K562 (cell line): Measurements from ENCODE around the gene FREM1. TPM values are rescaled to one million over a fixed set of nuclear protein-coding genes. Genes with fewer than 3 reads are reported as not detected.

Experiments used
- ATAC-seq: fragments of 200-7000 bp; cut with Tn5 transposase; 3 replicates; pipeline ENCODE4 v1.9.1; 2020; ENCODE audit warnings: moderate library complexity
- BruUV-seq: library from RNA; stranded (reverse); fragments of 400-500 nt; replicated peaks from 2 replicates; lab custom pipeline; 2021; lab: Mats Ljungman, UMichigan
- CTCF ChIA-PET: fragments of 300-600 bp; formaldehyde crosslinking; extraction: SDS; loops from one replicate; lab custom pipeline; 2021; ENCODE audit warnings: low intra/inter-chr PET ratio; lab: Yijun Ruan, JAX
- POLR2A ChIA-PET: fragments of 300-600, 350-650 bp; sonication (Branson Sonifier 250); formaldehyde crosslinking; extraction: SDS; loops from one replicate; lab custom pipeline; 2021; ENCODE audit warnings: antibody characterized with exemption, inconsistent platforms; lab: Yijun Ruan, JAX
- DNase-seq, 4 experiments: peaks; one replicate each; pipeline versions ENCODE4 v3.0.0 to v3.0.0-alpha.2; 2011 to 2018; ENCODE audit warnings: low spot score in 3 of 4, mixed read lengths in 3 of 4; ENCODE audit errors: extremely low read depth in 1 of 4
- FAIRE-seq: peaks from 2 replicates; lab custom pipeline; 2011; peaks lifted over from hg19 to GRCh38; lab: Jason Lieb, UNC
- H2AFZ ChIP-seq: 2 replicates; pipeline ENCODE4 v1.6.0; 2011; ENCODE audit warnings: low read depth, low read length, control low read depth, inconsistent platforms
- H3K27ac ChIP-seq: fragments of 200-600 bp; 3 replicates; pipeline ENCODE4 v1.8.0; 2011; ENCODE audit warnings: low read depth, mild to moderate bottlenecking, control low read depth, inconsistent platforms, low read length, moderate library complexity, mixed read lengths; ENCODE audit errors: extremely low read depth
- H3K27me3 ChIP-seq, 2 experiments: fragments of 300-600 bp in 1 of 2; 2 replicates in 1 of 2; 3 replicates in 1 of 2; pipeline versions ENCODE4 v1.6.0 to v1.8.0; 2011; ENCODE audit warnings: inconsistent platforms in 2 of 2, low read length in 2 of 2, mild to moderate bottlenecking in 1 of 2, mixed read lengths in 1 of 2, moderate library complexity in 1 of 2; ENCODE audit not compliant: control insufficient read depth in 2 of 2, insufficient read depth in 2 of 2
- H3K36me3 ChIP-seq: fragments of 300-600 bp; 3 replicates; pipeline ENCODE4 v1.8.0; 2011; ENCODE audit warnings: mild to moderate bottlenecking, low read length, inconsistent platforms; ENCODE audit not compliant: control insufficient read depth, insufficient read depth
- H3K4me1 ChIP-seq, 2 experiments: fragments of 200-600 bp in 1 of 2; replicated peaks in 1 of 2; 2 replicates in 1 of 2; 3 replicates in 1 of 2; pipeline versions ENCODE4 v1.5.1 to v1.8.0; 2011; ENCODE audit warnings: inconsistent platforms in 2 of 2, low read length in 2 of 2, mild to moderate bottlenecking in 1 of 2, mixed read lengths in 1 of 2, moderate library complexity in 1 of 2; ENCODE audit not compliant: control insufficient read depth in 2 of 2, insufficient read depth in 2 of 2
- H3K4me2 ChIP-seq: 2 replicates; pipeline ENCODE4 v1.6.1; 2011; ENCODE audit warnings: low read length, control low read depth, inconsistent platforms, mixed read lengths; ENCODE audit not compliant: insufficient read depth
- H3K4me3 ChIP-seq: fragments of 200-600 bp; sonication (generic), shearing (Covaris generic); 2 replicates; pipeline ENCODE4 v1.5.1; 2016; ENCODE audit warnings: control low read depth, inconsistent platforms
- H3K79me2 ChIP-seq: fragments of 200-600 bp; 3 replicates; pipeline ENCODE4 v1.8.0; 2011; ENCODE audit warnings: low read length, inconsistent platforms; ENCODE audit not compliant: control insufficient read depth, insufficient read depth
- H3K9ac ChIP-seq, 2 experiments: 2 replicates each; pipeline versions ENCODE4 v1.6.0 to v1.6.1; 2011; ENCODE audit warnings: low read depth in 2 of 2, low read length in 2 of 2, control low read depth in 1 of 2, inconsistent platforms in 1 of 2, mild to moderate bottlenecking in 1 of 2, mixed read lengths in 1 of 2; ENCODE audit not compliant: insufficient read depth in 1 of 2
- H3K9me1 ChIP-seq: one replicate; pipeline ENCODE4 v1.6.0; 2011; ENCODE audit warnings: inconsistent platforms, mild to moderate bottlenecking, low read length, moderate library complexity; ENCODE audit not compliant: control insufficient read depth, insufficient read depth
- H3K9me3 ChIP-seq: replicated peaks from 2 replicates; pipeline ENCODE4 v1.5.1; 2011; ENCODE audit warnings: low read depth, low read length, inconsistent platforms; ENCODE audit not compliant: control insufficient read depth, insufficient read depth
- H4K20me1 ChIP-seq: replicated peaks from 2 replicates; pipeline ENCODE4 v1.6.1; 2011; ENCODE audit warnings: low read length, inconsistent platforms, mixed read lengths; ENCODE audit not compliant: control insufficient read depth, insufficient read depth
- CC2D1A ChIP-seq: fragments of 450-650 bp; IDR thresholded peaks from 2 replicates; pipeline ENCODE4 v1.6.1; 2017; ENCODE audit warnings: mild to moderate bottlenecking
- E2F3 ChIP-seq: fragments of 250-450 bp; sonication (Bioruptor Pico); IDR thresholded peaks from 2 replicates; pipeline ENCODE4 v1.4.0; 2020; ENCODE audit warnings: mild to moderate bottlenecking
- GABPB1 ChIP-seq: sonication (generic); formaldehyde crosslinking; IDR thresholded peaks from 2 replicates; pipeline ENCODE4 v1.8.0; 2022; ENCODE audit warnings: mild to moderate bottlenecking, missing genetic modification reagents
- KAT7 ChIP-seq: sonication (generic); formaldehyde crosslinking; IDR thresholded peaks from 2 replicates; pipeline ENCODE4 v1.8.0; 2022; ENCODE audit warnings: missing genetic modification reagents, mild to moderate bottlenecking, borderline replicate concordance
- MECOM ChIP-seq: fragments of 250-450 bp; sonication (Bioruptor Pico); IDR thresholded peaks from 2 replicates; pipeline ENCODE4 v1.8.0; 2022; ENCODE audit warnings: inconsistent platforms
- NFIC ChIP-seq: fragments of 450-650 bp; IDR thresholded peaks from 2 replicates; pipeline ENCODE4 v1.6.1; 2017; ENCODE audit warnings: mild to moderate bottlenecking, inconsistent platforms
- NR2C1 ChIP-seq, 2 experiments: fragments of 450-650 bp; IDR thresholded peaks; 2 replicates each; pipeline ENCODE4 v1.6.1; 2017; ENCODE audit warnings: mild to moderate bottlenecking in 2 of 2, antibody characterized with exemption in 1 of 2, inconsistent platforms in 1 of 2, missing compliant biosample characterization in 1 of 2, missing genetic modification characterization in 1 of 2
- NR4A1 ChIP-seq, 2 experiments: fragments of 250-450 bp in 1 of 2; fragments of 450-650 bp in 1 of 2; sonication (Bioruptor Pico) in 1 of 2; IDR thresholded peaks; 2 replicates each; pipeline versions ENCODE4 v1.4.0 to v1.6.1; 2016 to 2020; ENCODE audit warnings: mild to moderate bottlenecking in 2 of 2, missing compliant biosample characterization in 1 of 2, missing genetic modification characterization in 1 of 2, moderate library complexity in 1 of 2
- POLR2A ChIP-seq: fragments of 450-650 bp; conservative IDR thresholded peaks from 2 replicates; pipeline ENCODE4 v1.6.1; 2016
- PTTG1 ChIP-seq: fragments of 450-650 bp; IDR thresholded peaks from 2 replicates; pipeline ENCODE4 v1.6.1; 2016; ENCODE audit warnings: low read depth, mild to moderate bottlenecking, missing genetic modification characterization, missing compliant biosample characterization
- SMARCB1 ChIP-seq: IDR thresholded peaks from 2 replicates; pipeline ENCODE4 v1.6.1; 2011; ENCODE audit warnings: improper control_type of control experiment, low read depth; ENCODE audit not compliant: insufficient read length
- WGBS: fragments of 100-300 bp; shearing (Covaris generic); methylation state at CpG from one replicate; pipeline ENCODE4 v1.1.6; 2016; ENCODE audit warnings: low coverage, mixed read lengths; ENCODE audit not compliant: insufficient coverage; ENCODE audit errors: missing lambda C conversion rate; 5-methylcytosine and 5-hydroxymethylcytosine counted together
- in situ Hi-C: fragments of 300-500 bp; cut with MboI; formaldehyde crosslinking; loops from 4 replicates; pipeline ENCODE4 v1.15.0; 2018; ENCODE audit warnings: inconsistent platforms, mixed read lengths
- intact Hi-C: fragments of 100-400 bp; cut with micrococcal nuclease; formaldehyde crosslinking; loops from 2 replicates; pipeline ENCODE4 v1.14.2; 2022
- polyA plus RNA-seq, 8 experiments: library from polyadenylated mRNA; depleted of rRNA in 4 of 8; stranded (reverse) in 5 of 8; unstranded in 3 of 8; fragments of >200 nt; fragmentation: Nextera tagmentation in 2 of 8; fragmentation: Illumina TruSeq in 1 of 8; extraction: Ambion mirVana in 2 of 8; extraction: Trizol in 1 of 8; gene quantifications; 2 replicates each; pipeline versions ENCODE4 v1.2.1 to v1.2.3, GENCODE V29; 2011 to 2014; ENCODE audit warnings: inconsistent platforms in 1 of 8, missing spikeins in 1 of 8
- total RNA-seq, 7 experiments: library from RNA; depleted of rRNA in 6 of 7; stranded (reverse); fragments of >200 nt in 6 of 7; fragmentation: Illumina TruSeq in 2 of 7; extraction: Trizol in 2 of 7; gene quantifications; 2 replicates each; pipeline versions ENCODE4 v1.2.1 to v1.2.3, GENCODE V29; 2011 to 2021; ENCODE audit warnings: low replicate concordance in 1 of 7
- TF ChIP-seq, protein P1 (sequence below): sonication (generic); formaldehyde crosslinking; IDR thresholded peaks from 2 replicates; pipeline ENCODE4 v1.8.0; 2022; ENCODE audit warnings: missing genetic modification reagents, mild to moderate bottlenecking, borderline replicate concordance
- TF ChIP-seq, protein P2 (sequence below), 2 experiments: IDR thresholded peaks; 2 replicates each; pipeline ENCODE4 v1.6.1; 2011; ENCODE audit warnings: borderline replicate concordance in 1 of 2, control low read depth in 1 of 2, low read depth in 1 of 2, low read length in 1 of 2, mild to moderate bottlenecking in 1 of 2, mixed read lengths in 1 of 2, moderate library complexity in 1 of 2; ENCODE audit not compliant: insufficient read depth in 1 of 2, insufficient read length in 1 of 2, poor library complexity in 1 of 2, severe bottlenecking in 1 of 2; ENCODE audit errors: extremely low read depth in 1 of 2
- TF ChIP-seq, protein P3 (sequence below): sonication (generic); IDR thresholded peaks from 2 replicates; pipeline ENCODE4 v1.6.1; 2016
- TF ChIP-seq, protein P4 (sequence below): IDR thresholded peaks from 2 replicates; pipeline ENCODE4 v1.6.1; 2014; ENCODE audit warnings: antibody characterized with exemption
- TF ChIP-seq, protein P5 (sequence below): fragments of 250-450 bp; sonication (Bioruptor Pico); IDR thresholded peaks from 2 replicates; pipeline ENCODE4 v1.4.0; 2020

FREM1 gene
- total and polyA plus RNA-seq, 9 of the 15 experiments (the other 6 are each of a cell fraction or from before 2014, with no cell fraction given) = 0.03 to 0.24 (median 0.13) TPM; not detected in 2

DNA sequence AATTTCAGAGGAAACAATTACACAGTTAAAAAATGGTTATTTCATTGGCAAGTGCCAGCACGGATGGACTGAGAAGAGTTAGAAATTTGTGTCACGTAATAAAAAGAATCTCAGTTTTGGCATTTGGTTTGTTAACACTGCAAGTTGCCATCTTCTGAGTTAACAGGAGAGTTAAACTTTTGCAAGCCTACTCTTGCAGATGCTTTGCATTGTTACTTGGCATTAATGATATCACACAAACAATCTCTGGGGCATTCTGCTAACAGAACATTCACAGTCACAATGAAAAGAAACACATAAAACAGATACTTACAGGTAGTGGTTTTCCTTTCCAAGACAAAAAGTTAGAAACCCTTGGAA lies 647 bp downstream of the FREM1 start:
- TF ChIP-seq NR2C1 (IDR thresholded peaks at IDR 0.05) (no peak), NR2C1 (tag; IDR thresholded peaks at IDR 0.05) (no peak), NR4A1 (CRISPR knock-in tag; IDR thresholded peaks at IDR 0.05) (no peak), NR4A1 (tag; IDR thresholded peaks at IDR 0.05) (no peak), NFIC (no peak), GABPB1 (CRISPR knock-in tag) (no peak), CC2D1A (no peak), POLR2A (no peak), PTTG1 (tag) (no peak), E2F3 (CRISPR knock-in tag) (no peak), MECOM (CRISPR knock-in tag) (no peak), SMARCB1 (no peak), KAT7 (CRISPR knock-in tag) (no peak)
- TF ChIP-seq, protein P1, sequence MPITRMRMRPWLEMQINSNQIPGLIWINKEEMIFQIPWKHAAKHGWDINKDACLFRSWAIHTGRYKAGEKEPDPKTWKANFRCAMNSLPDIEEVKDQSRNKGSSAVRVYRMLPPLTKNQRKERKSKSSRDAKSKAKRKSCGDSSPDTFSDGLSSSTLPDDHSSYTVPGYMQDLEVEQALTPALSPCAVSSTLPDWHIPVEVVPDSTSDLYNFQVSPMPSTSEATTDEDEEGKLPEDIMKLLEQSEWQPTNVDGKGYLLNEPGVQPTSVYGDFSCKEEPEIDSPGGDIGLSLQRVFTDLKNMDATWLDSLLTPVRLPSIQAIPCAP (CRISPR knock-in tag) = no peak
- TF ChIP-seq, protein P2, sequence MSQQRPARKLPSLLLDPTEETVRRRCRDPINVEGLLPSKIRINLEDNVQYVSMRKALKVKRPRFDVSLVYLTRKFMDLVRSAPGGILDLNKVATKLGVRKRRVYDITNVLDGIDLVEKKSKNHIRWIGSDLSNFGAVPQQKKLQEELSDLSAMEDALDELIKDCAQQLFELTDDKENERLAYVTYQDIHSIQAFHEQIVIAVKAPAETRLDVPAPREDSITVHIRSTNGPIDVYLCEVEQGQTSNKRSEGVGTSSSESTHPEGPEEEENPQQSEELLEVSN (IDR thresholded peaks at IDR 0.05; ENCODE audit: borderline replicate concordance in 1 of 2, extremely low read depth in 1 of 2, insufficient read depth in 1 of 2, insufficient read length in 1 of 2, low read depth in 1 of 2, low read length in 1 of 2, poor library complexity in 1 of 2, severe bottlenecking in 1 of 2) = no peak
- TF ChIP-seq, protein P3, sequence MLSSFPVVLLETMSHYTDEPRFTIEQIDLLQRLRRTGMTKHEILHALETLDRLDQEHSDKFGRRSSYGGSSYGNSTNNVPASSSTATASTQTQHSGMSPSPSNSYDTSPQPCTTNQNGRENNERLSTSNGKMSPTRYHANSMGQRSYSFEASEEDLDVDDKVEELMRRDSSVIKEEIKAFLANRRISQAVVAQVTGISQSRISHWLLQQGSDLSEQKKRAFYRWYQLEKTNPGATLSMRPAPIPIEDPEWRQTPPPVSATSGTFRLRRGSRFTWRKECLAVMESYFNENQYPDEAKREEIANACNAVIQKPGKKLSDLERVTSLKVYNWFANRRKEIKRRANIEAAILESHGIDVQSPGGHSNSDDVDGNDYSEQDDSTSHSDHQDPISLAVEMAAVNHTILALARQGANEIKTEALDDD = no peak
- TF ChIP-seq, protein P4, sequence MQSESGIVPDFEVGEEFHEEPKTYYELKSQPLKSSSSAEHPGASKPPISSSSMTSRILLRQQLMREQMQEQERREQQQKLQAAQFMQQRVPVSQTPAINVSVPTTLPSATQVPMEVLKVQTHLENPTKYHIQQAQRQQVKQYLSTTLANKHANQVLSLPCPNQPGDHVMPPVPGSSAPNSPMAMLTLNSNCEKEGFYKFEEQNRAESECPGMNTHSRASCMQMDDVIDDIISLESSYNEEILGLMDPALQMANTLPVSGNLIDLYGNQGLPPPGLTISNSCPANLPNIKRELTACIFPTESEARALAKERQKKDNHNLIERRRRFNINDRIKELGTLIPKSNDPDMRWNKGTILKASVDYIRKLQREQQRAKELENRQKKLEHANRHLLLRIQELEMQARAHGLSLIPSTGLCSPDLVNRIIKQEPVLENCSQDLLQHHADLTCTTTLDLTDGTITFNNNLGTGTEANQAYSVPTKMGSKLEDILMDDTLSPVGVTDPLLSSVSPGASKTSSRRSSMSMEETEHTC = no peak
- TF ChIP-seq, protein P5, sequence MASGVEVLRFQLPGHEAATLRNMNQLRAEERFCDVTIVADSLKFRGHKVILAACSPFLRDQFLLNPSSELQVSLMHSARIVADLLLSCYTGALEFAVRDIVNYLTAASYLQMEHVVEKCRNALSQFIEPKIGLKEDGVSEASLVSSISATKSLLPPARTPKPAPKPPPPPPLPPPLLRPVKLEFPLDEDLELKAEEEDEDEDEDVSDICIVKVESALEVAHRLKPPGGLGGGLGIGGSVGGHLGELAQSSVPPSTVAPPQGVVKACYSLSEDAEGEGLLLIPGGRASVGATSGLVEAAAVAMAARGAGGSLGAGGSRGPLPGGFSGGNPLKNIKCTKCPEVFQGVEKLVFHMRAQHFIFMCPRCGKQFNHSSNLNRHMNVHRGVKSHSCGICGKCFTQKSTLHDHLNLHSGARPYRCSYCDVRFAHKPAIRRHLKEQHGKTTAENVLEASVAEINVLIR (CRISPR knock-in tag) = no peak
- Histone ChIP-seq H3K79me2 (no peaks in the 10 kb centered on the region), H3K36me3 (no peaks in the 10 kb centered on the region), H3K9ac (no peak overlapping the region), H2AFZ (no peak overlapping the region), H3K27ac (no peak overlapping the region), H3K4me2 (no peak overlapping the region), H3K9me3 (no peaks in the 10 kb centered on the region), H3K27me3 (no peaks in the 10 kb centered on the region; a peak in 1 of 5 replicates), H3K9me1 (no peaks in the 10 kb centered on the region), H4K20me1 (no peaks in the 10 kb centered on the region), H3K4me1 (peaks cover 0 to 11% of the 10 kb centered on the region in 2 experiments; a peak in 3 of 5 replicates), H3K4me3 (no peak overlapping the region)
- DNase-seq (no peak), FAIRE-seq (no peak), ATAC-seq (no peak)
- POLR2A ChIA-PET = no interaction called here
- 34% methylated on average over 2 of the region's 2 CpGs for WGBS
- intact Hi-C loops (no loop called here), in situ Hi-C loops (no loop called here)
- no TSS peak for BruUV-seq
- CTCF ChIA-PET = no interaction called here
